ENCODE results near the gene RNF222. TPM values are rescaled to one million over a fixed set of nuclear protein-coding genes. Genes with fewer than 3 reads are reported as not detected.
"Not testable (repeated sequence)": the region's sequence is repeated elsewhere in the genome, so short reads cannot be mapped to it uniquely, and the experiment has no call there.

The RNF222 gene
- total RNA-seq, 1 donor from 2014 or later = not detected

GRCh38 chr17:8359769-8360168, 37.9 kb downstream of the RNF222 start:
- no peak for ATAC-seq
- intact Hi-C loops (cut with DNase I) = no loop called here
- H3K27ac ChIP-seq = no peak overlapping the region

GRCh38 chr17:8357910-8358309, 39.7 kb downstream of the RNF222 start:
- intact Hi-C loops (cut with DNase I) = no loop called here
- Histone ChIP-seq H3K36me3 (no peaks in the 10 kb centered on the region), H3K9me3 (no peaks in the 10 kb centered on the region), H3K4me1 (no peaks in the 10 kb centered on the region), H3K27ac (no peak overlapping the region), H3K4me3 (no peak overlapping the region), H3K27me3 (no peaks in the 10 kb centered on the region)
- no peak for TF ChIP-seq CTCF (IDR thresholded peaks at IDR 0.05)
- DNase-seq = no peak
- ATAC-seq = no peak

More at GRCh38 chr17:8359769-8360168, 37.9 kb downstream of the RNF222 start:
- no peak for DNase-seq
- no peak for TF ChIP-seq CTCF (IDR thresholded peaks at IDR 0.05)
- Histone ChIP-seq H3K36me3 (no peaks in the 10 kb centered on the region), H3K4me3 (no peak overlapping the region), H3K27me3 (no peaks in the 10 kb centered on the region), H3K9me3 (no peaks in the 10 kb centered on the region), H3K4me1 (no peaks in the 10 kb centered on the region)

GRCh38 chr17:8354236-8354635, 43.4 kb downstream of the RNF222 start:
- Histone ChIP-seq H3K4me3 (no peak overlapping the region), H3K27ac (no peak overlapping the region), H3K9me3 (no peaks in the 10 kb centered on the region), H3K27me3 (no peaks in the 10 kb centered on the region), H3K4me1 (no peaks in the 10 kb centered on the region), H3K36me3 (no peaks in the 10 kb centered on the region)
- TF ChIP-seq CTCF (IDR thresholded peaks at IDR 0.05) = no peak
- intact Hi-C loops (cut with DNase I) = no loop called here
- no peak for DNase-seq
- ATAC-seq = no peak

GRCh38 chr17:8353736-8354135, 43.9 kb downstream of the RNF222 start:
- Histone ChIP-seq H3K27ac (no peak overlapping the region), H3K4me1 (no peaks in the 10 kb centered on the region), H3K27me3 (no peaks in the 10 kb centered on the region), H3K9me3 (no peaks in the 10 kb centered on the region), H3K36me3 (no peaks in the 10 kb centered on the region), H3K4me3 (no peak overlapping the region)
- TF ChIP-seq CTCF (IDR thresholded peaks at IDR 0.05) = no peak
- intact Hi-C loops (cut with DNase I) = no loop called here
- DNase-seq = no peak
- ATAC-seq = no peak

- TF ChIP-seq CTCF (IDR thresholded peaks at IDR 0.05) = no peak
- H3K27ac ChIP-seq = no peak overlapping the region
- H3K4me3 ChIP-seq = no peak overlapping the region
- no peaks in the 10 kb centered on the region for H3K9me3 ChIP-seq
- DNase-seq (no peak), ATAC-seq (no peak)
- H3K4me1 ChIP-seq = no peaks in the 10 kb centered on the region
- intact Hi-C loops (cut with DNase I) = no loop called here
- H3K27me3 ChIP-seq = no peaks in the 10 kb centered on the region
- no peaks in the 10 kb centered on the region for H3K36me3 ChIP-seq
Observed at GRCh38 chr17:8350339-8350738, 47.3 kb downstream of the RNF222 start.

GRCh38 chr17:8347001-8347400, 50.6 kb downstream of the RNF222 start:
- DNase-seq; H3K4me1 ChIP-seq; intact Hi-C loops (cut with DNase I); H3K27ac ChIP-seq; H3K27me3 ChIP-seq; ATAC-seq; H3K9me3 ChIP-seq; H3K4me3 ChIP-seq; H3K36me3 ChIP-seq: not testable (repeated sequence)
